Islet precursor cell (in vitro differentiated cells): Measurements from ENCODE around the gene UMODL1.
"Not testable (repeated sequence)": the region's sequence is repeated elsewhere in the genome, so short reads cannot be mapped to it uniquely, and the experiment has no call there.

Experiments used
- DNase-seq: peaks from one replicate; pipeline ENCODE4 v3.0.0-alpha.2; 2018

Gene UMODL1

DNA sequence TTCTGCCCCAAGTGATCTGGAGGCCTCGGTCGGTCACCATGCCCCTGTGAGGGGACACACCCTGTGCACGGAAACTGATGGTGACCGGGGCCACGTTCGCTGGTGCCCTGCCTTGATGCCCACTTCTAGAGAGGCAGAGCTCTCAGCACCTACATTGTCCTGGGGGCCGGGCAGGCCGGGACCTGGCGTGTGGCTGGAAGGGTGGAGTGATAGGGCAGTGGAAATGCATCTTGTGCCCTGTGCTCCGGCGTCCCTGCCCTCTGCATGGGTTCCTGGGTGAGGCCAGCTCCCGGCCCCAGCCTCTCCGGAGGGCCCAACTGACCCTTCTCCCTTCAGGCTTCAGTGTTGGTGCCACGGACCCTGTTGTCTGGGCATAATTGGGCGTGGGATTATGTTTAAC, 11.0 kb upstream of the UMODL1 start:
- DNase-seq: no peak

DNA sequence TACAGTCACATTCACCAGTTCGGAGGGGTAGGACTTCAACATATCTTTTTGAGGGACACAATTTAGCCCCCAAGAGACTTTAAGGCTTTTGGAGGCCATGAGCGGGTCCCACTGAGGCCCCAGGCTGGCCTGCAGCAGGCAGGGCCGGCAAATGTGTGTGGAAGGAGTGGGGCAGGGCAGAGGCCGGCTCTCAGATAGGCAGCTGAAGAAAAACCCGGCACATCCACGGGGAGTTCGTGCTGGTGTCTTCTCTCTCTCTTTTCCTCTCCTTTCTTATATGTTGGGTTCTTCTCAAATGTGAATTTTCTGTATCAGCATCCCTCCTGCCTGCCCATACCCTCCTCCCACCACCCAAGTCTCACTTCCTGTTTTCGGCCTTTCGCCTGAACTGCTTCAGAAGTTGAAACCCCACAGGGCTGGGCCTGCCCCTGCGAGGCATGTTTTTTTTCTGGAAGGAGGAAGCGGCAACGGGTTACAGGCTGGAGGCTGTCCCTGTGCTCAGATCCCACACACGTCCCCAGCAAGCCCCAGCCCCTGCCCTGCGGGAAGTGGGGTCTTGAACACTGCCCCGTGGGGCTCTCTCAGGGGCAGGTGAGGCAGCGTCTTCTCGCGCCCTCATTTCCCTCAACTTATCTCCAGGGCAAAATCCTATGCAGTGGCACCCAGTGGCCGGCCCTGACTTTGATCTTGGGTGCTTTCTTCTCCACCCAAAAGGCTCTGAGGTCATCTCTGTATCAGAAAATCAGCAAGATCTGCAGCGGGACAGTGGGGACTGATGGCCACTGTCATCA, 9.7 kb upstream of the UMODL1 start:
- DNase-seq: no peak

DNA sequence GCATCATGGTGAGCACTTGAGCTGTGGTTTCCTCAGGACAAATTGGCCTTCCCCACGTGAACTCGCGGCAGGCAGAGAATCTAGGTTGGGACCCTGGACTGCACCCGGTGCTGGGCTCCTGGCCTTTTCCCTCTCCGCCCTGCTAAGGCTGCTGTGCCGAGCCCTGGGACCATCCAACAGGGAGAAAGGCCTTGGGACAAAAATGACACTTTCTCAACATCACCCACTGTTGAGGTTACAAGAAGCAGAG, 9.2 kb upstream of the UMODL1 start:
- no peak for DNase-seq

DNA sequence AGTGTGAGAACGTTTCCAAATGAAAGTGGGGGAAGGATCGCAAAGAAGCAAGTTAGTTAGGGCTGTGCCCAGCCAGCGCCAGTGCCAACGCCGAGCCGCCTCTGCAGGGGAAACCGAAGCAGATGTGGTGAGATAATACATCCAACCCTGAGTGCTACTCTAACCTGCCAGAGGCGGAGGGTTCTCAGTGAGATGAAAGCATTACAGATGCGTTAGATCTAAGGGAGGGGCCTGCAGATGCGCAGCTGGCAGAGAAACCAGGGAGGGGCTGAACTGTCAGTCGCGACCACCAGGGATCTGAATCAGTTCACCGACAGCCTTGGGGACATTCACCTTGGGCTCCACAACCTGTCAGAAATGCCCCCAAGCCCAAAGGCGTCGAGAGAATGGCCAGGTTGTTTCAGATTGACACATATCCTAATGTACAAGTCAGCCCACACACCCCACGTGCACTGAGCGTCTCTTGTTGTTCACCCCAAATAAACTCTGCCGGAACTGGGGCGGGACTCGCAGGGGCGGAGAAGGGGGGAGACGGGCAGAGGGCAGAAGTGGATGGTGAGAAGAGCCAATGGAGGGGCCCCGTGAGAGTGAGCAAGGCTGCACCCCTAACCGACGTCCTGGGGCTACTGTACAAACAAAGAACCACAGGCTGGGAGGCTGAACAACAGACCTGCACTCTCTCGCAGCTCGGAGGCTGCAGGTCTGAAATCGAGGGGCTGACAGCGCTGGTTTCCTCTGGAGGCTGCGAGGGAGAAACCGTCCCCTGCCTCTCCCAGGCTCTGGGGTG, 8.7 kb upstream of the UMODL1 start:
- no peak for DNase-seq

DNA sequence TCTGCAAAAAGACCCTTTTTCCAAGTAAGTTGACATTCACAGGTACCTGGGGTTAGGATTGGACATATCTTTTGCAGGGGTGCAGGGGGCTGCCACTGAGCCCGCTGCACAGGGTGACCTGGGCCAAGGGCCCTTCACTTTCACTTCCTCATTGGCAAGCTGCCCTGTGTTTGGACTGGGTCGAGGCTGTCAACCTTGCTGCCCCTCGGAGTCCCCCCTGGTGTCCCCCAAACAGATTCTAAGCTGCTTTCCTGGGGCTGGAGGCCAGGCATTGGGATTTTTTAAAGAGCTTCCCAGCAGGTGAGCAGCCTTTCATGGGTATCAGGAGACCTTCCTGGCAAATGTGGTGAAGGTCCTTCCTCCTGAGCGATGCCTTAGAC, 7.9 kb upstream of the UMODL1 start:
- DNase-seq: no peak

DNA sequence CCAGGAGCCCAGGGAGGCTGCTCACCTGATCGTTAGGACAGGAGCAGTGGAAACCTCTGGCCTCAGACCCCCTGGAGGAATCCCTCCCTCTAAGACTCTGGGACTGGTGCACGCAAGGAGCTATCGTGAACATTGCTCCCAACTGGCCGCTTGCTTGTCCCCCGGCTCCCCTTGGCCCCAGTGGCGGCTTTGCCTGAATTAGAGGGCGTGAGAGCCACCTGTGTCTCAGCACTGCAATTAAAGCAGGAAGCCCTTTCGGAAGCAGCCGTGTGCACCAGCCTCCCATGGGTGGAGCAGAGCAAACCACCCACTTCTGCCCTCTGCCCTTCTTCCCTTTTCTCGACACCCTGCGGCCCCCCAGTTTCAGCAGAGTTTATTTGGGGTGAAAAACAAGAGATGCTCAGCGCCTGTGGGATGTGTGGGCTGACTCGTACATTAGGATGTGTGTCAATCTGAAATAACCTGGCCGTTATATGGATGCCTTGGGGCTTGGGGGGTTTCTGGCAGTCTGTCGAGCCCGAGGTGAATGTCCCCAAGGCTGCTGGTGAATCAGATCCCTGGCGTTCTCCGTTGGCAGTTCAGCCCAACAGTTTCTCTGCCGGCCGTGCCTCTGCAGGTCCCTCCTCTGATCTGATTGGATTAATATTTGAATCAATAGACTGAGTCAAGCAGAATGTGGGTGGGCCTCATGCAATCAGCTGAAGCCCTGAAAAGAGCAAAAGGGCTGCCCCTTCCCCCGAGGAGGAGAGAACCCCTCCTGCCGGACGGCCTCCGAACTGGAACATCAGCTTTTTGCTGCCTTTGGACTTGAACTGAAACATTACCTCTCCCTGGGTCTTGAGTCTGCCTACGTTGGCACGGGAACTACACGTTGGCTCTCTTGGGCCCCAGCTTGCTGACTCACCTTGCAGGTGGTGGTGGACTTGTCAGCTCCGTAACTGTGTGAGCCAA, 7.3 kb upstream of the UMODL1 start:
- no peak for DNase-seq

DNA sequence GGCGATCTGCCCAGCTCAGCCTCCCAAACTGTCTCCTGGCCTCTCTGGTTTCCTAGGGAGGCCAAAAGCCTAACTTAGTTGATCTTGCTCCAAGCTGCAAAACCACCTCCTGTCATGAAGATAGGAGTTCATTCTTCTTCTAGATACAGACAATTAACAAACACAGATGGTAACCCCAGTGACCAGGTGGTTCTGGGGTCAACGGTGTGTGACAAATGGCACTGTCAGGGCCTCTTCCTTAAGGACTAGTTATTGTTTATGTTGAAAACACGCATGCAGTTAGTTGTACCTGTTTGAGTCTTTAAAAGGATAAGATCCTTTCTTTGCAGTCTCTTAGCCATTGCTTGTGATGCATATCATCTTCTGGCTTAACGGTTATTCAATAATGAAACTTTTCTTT, 4.6 kb upstream of the UMODL1 start:
- no peak for DNase-seq

DNA sequence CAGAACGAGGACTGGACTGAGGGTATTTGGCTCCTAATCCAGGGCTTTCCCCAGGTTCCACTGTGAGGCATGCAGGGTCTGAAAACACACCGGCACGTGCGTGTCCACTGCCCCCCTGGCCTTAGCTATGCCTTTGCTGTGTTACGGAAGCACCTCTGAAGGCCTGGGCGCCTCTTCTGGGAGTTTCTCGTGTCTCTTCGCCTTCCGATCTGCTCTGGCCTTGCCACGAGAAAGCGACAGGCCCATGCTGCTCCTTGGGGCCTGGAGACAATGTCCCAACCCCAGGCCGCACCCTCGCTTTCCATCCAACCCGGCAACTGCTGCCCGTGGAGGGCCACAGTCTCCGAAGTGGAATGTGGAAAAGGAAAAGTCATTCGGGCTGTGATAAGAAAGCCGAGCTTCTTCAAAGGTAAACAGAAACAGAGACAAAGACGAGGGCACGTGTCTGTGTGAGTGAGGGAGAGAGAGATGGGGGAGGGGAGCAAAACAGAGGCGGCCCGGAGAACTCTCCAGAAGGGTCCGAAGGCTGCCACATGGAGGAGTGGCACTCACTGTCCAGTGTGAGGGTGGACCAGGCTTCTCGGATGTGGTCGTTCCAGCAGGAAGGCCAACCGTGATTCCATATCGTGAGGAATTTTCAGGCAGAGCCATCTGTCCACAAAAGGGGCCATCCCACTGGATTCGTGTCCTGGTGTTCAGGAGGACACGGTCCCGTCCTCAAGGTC, 3.4 kb upstream of the UMODL1 start:
- DNase-seq: no peak

DNA sequence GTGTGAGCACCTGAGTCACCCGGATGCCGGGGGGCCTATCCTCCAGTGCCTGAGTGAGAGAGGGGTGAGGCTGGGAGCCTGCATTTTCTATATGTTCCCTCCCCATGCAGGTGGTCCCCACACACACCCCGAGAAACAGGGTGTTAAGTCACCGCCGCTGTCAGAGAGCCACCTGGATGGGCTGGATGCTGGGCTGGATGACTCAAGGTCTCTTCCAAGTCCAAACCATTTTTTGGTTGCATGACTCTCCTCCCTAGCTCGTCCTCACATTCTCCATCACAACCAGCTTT, 2.9 kb upstream of the UMODL1 start:
- no peak for DNase-seq

DNA sequence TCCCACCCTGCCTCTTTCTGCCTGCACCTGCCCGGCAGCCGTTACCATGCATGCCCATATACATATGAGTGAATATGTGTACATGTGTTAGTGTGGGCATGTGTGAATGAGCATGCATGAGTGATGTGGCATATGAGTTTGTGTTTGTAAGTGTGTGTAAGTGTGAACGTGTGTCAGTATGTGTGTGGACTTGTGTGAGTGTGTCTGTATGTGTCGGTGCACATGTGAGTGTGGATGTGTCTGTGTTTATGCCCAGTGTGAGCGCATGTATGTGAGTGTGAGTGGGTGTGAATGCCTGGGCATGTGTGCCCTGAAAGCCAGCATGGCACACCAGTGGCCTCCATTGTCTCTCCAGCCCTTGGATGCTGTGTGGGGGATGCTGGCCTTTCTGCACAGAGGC, 2.5 kb upstream of the UMODL1 start:
- DNase-seq: no peak

DNA sequence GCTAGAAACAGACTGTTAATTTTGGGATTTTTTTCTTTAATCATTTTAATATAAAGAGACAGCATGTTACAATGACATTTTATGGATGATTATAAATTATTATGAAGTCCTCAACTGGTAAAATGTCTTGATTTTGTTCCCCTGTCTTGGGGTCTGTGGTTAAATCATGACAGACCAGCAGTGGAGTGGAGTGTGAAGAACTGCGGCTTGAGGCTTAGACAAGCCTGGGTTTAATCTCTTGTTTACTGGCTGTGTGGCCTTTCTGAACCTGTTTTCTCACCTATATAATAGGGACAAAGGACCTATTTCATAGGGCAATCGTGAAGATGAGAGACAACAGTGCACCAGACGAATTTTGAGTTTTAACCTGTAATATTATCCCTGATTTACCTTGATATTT, 1.8 kb upstream of the UMODL1 start:
- no peak for DNase-seq

DNA sequence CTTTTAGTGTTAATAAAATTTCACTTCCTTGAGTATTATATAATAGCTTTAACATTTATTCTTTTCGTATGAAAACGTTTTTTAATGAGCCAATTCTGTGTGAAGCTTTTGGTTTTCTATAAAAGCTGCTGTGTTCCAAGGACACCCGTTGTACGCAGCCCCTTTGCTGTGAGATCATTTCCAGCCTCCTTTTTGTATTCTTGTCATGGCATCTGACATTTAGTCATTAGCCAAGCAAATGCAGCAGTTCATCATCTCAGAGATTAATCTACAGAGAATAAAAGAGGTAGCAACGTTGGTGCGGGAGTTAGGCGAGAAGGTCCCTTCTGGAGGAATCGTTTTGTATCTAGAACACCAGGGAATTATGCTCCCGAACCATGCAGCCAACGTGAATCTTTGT, 1.3 kb upstream of the UMODL1 start:
- DNase-seq: no peak

DNA sequence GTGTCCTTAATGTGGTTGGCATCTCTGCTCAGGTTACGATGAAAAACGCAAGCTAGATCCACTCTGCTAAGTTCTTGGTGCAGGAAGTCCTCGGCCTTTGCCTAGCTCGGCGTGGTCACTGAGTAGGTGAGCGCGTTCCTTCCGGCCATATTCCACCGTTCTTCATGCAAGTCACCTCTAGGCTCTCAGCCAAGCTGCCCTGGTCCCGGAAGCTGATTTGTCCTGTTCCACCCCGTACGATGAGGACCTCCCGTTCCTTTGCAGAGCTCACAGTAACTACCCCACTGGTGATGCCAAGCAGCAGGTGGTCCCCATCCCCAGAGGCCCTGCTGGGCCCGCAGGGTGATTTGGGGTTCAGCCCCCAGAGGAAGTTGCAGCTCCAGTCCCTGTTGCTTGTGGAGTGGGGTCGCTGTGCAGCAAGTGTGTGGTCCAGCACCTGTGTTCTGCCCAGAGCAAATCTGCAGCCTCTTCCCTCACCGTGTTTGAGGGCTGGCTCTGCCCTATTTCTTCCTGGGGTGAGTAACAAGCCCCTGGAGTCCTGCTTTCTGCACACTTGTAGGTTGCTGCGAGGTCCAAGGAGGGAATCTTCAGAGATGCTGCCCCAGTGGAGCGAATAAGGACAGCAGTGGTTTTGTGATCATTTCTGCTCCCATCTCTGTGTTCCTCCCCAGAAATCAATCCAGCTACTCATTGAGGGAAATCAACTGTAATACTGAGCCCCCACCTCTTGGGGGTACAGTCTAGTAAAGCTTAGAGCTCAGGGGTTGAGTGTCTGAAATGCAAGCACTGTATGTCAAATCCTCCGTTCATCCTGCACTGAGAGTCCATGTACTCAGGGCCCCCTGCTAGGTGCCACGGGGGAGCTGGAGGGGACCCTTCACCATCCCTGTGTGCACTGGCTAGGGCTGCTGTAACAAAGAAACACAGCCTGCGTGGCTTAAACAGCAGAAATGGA, 2.3 kb downstream of the UMODL1 start:
- DNase-seq: no peak

DNA sequence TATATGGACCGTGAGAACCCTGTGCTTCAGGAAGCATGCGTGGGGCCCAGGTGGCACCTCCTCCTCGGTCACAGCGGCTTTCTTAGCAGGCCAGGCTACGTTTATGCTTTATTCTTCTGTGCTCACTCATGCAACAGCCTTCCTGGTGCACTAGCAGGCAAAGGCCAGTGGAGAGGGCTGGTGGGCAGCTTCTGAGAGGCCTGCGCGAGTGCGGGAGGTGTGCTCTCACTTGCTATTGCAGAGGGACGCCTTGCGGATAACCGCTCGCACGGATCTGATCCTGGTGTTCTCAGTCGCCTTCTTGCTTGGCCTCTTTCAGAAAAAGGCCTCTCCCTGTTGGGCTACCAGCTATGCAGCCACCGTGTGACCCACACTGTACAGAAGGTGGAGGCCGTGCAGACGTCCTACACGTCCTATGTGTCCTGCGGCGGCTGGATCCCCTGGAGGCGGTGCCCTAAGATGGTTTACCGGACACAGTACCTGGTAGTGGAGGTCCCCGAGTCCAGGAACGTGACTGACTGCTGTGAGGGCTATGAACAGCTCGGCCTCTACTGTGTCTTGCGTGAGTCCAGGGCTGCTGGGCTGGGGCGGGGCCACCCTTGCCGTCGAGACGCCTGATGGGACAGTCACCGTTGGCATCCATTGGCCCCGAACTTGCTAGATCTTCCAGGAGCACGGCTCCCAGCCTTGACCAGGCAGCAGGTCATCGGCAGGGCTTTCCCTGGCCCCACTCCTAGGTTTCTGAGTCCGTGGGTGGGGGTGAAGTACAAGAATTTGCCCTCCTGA, 4.8 kb downstream of the UMODL1 start:
- DNase-seq: no peak

DNA sequence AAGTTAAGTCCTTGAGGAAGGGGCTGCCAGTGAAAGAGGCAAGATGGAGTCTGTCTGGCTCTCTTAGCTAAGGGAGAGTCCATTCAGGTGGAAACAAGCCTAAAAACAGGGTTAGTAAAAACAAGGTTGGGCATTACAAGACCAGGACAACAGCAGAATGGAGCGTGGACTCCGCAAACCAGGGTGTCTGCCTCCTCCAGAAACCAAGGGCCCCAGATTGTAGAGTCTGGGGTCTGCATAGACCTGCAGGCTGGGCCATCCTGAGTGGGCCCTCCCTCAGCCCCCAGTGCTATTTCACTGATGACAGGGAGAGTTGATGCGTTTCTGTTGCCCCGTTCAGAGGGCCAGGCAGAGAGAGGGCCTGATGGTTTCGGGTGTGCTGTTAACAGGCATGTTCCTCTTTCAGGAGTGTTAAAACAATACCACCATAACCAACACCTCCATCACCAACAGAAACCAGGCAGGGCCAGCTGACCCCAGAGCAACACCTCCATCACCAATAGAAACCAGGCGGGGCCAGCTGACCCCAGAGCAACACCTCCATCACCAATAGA, 6.6 kb downstream of the UMODL1 start:
- DNase-seq: not testable (repeated sequence)

DNA sequence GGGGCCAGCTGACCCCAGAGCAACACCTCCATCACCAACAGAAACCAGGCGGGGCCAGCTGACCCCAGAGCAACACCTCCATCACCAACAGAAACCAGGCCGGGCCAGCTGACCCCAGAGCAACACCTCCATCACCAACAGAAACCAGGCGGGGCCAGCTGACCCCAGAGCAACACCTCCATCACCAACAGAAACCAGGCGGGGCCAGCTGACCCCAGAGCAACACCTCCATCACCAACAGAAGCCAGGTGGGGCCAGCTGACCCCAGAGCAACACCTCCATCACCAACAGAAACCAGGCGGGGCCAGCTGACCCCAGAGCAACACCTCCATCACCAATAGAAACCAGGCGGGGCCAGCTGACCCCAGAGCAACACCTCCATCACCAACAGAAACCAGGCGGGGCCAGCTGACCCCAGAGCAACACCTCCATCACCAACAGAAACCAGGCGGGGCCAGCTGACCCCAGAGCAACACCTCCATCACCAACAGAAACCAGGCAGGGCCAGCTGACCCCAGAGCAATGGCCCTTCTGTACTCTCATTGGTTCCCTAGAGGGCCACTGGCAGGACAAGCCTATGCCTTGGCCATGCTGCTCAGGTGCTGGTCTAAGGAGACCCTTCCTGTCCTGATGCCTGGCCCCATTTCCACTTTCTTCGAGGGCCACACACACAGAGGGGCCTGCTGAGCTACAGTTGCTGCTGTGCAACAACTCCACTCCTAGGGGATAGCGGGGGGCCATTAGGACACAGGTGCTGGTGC, 7.3 kb downstream of the UMODL1 start:
- DNase-seq: not testable (repeated sequence)

DNA sequence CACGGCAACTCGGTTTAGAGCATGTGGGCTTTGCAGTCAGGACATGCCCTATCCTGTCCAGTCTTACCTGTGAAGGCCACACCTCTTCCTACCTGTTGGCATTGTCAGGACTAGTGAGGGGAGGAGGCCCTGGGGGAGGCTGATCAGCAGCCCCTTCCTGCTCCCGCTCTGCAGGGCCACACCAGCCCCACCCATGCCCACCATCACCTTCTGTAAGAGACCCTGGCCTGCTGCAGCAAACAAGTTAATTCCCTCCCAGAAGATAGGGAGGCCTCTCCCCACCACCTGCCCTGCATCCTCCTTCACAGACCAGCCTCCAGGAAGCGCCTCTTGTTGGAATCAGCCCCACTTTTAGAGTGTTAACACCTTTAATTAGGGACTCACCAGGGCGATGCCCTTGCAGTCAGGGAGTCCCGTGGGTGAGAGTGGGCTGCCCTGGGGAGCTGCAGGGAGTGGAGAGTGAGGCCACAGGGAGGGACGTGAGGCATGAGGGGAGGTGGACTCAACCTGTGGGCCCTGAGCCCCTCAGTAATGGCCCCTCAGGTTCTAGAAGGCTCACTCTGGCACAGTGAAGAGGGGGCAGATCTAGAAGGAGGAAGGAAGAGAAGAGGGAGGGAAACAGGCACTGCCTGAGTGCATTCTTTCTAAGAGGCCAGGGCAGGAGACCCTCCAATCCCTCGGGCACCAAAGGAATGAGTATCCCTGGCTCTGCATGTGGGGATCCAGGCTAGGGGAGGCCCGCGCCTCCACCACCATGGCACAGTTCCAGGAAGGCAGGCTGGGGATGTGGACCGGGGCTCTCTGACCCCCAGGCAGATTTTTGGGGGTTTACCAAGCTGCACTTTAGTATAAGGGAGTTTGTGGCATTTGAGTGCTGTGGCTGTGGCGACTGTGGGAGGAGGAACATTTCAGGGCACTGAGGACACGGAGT, 8.2 kb downstream of the UMODL1 start:
- DNase-seq: no peak

DNA sequence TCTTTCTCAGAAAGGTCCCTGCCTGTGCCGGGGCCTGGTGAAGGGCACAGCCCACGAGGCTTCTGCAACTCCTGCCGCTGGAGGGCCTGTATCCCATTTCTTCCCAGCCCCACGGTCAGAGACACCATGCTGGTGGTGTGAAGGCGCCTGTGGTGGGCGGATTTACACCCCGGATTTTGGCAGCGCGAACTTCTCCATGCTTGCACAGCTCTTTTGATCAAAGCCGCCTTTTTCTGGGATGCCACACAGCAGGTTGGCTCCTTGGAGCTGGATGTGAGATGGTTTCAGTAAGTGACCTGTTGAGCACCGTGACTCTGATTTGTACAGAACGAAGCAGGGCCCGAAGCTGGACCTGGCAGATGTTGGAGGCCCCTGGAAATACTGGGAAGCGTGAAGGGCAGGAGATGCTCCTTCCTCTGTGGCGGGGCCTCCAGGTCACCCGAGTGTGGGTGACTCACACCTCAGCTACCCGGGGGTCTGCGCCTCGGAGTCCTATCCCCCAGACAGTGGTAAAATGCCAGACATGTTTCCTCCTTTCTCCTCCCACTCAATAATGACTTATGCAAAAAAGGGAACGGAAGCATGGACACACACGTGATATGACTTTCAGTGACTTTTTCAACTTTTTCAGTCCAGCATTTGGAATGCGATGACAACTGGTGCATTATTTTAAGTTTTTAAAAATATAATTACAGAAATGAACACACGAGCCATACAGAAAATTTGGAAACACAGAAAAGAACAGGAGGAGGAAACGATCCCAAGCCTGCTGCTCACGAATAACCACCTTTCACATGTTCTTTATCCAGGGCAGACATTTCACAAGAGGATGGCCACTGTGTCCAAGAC, 9.0 kb downstream of the UMODL1 start:
- DNase-seq: no peak
